GM12873 (cell line): Measurements from ENCODE around the gene RIMS1.

ENCODE experiments used
- TF ChIP-seq, protein P1 (sequence below): IDR thresholded peaks from 2 replicates; pipeline ENCODE4 v1.5.1; 2012; ENCODE audit warnings: low read depth, mild to moderate bottlenecking, moderate library complexity, low read length, control low read depth; ENCODE audit not compliant: insufficient read depth; ENCODE audit errors: missing control alignments

The RIMS1 gene

DNA sequence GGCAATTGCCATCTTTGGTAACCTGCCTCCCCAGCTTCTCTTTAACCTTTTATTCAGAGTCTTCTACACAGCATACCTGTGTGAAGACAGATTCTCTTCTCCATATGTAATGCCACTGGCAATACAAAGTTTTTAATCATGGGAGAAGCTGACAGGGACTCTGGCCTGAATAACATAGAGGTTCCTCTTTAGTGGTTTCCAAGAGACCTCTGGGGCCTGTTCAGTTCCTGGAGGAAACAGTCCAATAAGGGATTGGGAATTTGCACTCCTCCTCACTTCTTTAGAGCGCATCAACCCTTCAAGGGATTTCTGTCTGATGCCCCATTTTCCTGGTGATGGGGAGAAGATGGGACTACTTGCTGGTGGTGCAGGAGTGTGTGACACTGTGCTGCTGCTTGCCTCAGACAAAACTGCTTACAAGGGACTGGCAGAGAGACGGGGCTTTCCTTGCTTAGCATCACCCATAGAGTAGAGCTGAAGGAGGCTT, 1.4 kb downstream of the RIMS1 start:
- TF ChIP-seq, protein P1, sequence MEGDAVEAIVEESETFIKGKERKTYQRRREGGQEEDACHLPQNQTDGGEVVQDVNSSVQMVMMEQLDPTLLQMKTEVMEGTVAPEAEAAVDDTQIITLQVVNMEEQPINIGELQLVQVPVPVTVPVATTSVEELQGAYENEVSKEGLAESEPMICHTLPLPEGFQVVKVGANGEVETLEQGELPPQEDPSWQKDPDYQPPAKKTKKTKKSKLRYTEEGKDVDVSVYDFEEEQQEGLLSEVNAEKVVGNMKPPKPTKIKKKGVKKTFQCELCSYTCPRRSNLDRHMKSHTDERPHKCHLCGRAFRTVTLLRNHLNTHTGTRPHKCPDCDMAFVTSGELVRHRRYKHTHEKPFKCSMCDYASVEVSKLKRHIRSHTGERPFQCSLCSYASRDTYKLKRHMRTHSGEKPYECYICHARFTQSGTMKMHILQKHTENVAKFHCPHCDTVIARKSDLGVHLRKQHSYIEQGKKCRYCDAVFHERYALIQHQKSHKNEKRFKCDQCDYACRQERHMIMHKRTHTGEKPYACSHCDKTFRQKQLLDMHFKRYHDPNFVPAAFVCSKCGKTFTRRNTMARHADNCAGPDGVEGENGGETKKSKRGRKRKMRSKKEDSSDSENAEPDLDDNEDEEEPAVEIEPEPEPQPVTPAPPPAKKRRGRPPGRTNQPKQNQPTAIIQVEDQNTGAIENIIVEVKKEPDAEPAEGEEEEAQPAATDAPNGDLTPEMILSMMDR: no peak

DNA sequence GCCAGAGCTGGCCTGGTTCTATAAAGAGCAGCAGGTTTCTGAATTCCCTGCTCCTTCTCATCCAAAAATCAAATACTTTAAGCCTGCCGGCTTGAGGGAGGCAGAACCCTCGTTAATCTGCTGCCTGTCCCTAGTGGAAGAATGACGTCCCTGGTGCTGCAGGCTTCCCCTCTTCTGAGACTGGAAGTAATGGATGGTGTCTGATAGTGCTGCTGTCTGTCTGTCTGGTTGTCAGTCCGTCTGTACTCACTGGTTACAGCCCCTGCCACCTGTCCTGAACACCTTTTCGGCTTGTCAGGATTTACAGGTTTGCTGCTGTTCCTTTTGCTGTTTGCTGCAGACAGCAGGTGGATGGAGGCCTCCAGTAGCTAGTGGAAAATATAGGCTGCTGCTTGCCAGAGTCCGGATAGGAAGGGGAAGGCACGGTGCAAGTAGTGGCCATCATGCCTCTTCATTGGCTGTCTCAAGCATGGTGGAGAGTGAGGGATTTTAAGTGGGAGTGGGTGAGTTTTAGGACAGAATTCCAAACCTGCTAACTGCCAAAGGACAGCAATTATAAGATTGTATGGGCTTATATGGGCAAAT, 2.5 kb downstream of the RIMS1 start:
- TF ChIP-seq, protein P1: no peak

DNA sequence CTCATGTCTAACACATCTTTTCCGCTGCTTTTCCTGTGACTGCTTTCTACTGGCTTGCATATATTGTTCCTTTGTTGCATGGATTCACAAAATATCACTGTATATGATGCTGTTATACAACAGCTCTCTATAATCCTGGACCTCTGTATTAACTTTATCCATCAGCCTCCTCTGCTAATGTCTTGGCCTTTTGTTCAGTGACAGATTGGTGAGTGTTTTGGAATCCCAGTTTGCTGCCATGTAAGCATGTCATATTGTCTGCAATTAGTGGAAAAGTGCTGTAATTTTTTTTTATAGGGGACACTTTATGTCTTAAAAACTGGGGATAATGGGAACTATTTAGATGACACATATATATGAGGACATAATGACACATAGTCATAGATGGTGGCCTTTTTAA, 3.0 kb downstream of the RIMS1 start:
- TF ChIP-seq, protein P1: no peak

DNA sequence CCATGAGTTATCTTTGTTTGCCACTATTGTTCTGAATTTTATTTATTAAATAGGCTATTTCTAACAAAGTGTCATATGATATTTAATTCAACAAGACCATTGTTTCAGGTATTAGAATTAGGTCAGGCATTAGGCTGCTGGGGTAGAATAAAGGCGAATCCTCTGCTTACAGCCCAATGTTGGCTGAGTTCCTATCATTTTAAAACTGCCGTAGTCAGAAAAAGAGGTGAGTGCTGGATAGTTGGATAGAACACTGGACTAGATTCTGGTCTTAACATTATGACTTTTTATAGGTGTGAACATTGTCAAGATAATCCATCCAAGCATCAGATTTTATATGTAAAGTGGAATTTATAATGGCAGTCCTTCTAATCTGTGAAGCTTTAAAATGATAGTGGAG, 6.3 kb downstream of the RIMS1 start:
- TF ChIP-seq, protein P1: no peak

DNA sequence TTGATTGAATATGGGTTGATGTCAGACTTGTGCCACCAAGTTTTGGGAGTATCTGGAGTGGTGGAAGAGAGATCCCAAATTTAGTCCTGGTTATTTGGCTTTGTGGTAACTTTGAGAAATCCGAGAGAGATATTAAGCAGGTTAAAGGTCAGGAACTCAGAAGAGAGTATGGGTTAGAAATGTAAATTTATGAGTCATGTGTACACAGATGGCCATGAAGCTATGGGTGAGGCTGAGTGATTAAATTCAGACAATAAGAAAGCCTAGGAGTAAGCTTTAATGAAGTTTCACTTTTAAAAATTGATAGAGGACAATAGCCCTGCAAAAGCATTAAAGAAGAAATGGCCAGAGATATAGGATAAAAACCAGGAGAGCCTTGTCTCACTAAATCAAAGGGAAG, 14.3 kb downstream of the RIMS1 start:
- TF ChIP-seq, protein P1: no peak

DNA sequence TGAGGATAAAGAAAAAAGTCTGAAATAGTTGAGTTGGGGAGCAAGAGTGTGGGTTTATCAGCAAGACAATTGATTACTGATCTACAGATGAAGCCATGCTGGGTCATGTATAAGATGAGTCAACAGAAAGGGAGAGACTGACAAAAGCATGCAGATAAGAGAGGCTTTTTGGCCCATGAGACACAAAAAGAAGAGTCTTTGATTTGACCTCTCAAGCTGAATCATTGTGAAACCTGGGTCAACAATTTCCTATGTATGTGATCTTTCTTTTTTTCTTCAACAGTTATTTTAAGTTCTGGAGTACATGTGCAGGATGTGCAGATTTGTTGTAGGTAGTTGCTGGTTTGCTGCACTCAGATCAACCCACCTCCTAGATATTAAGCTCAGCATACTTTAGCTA, 15.9 kb downstream of the RIMS1 start:
- TF ChIP-seq, protein P1: no peak

DNA sequence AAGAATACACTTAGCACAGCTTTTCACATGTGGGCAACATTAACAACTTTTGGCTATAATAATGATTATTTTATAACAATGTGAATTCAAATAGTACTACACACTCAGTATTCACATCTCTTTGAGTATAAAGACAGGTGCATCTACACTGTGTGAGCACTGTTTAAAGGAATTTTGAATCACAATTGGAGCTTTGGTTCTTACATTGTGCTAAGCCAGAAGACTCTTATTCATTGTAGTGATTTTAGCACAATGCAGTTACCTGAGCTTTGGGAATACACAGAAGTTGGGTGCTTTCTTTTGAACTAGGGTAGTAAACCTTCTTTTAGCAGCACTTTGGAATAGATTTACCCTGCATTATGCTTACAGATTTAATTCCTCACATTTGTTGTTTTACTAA, 20.5 kb downstream of the RIMS1 start:
- TF ChIP-seq, protein P1: no peak
